ENCODE data around the gene LLGL2.
A peak's percentile ranks its signal among the peaks of the same experiment; 100 is the strongest.

Gene LLGL2

DNA sequence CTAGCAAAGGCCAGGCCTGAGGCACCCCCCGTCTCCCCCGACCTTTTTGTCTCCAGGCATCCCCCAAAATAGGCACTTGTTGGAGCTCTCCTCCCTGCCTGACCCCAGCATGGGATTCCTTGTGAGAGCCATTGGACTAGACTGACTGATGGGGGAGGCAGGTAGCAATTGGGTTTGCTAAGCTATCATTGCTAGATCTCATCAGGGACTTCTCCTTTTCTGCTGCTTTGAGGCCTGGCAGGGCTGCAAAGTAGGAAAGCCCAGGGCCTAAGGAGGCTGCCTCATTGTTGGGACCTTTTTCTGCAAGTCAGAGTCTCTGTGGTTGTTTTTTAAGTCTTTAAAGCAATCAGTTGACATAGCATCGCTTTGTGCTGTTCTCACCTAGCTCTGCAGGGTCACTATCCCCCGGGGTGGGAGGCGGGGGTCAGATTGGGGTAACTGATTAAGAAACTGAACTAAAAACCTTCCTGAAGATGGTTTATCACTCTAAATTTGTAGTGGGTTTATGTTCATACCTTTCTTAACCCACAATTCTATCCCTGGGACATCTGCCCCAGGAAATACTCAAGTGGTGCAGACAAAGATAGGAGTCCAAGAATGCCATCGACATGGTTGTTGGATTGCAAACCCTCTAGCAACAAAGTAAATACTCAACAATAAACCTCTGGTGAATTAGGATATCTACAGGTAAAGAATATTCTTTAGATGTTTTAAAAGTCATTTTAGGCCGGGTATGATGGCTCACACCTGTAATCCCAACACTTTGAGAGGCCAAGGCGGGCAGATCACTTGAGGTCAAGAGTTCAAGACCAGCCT lies 28.0 kb downstream of the LLGL2 start:
- ATAC-seq, result no peak

DNA sequence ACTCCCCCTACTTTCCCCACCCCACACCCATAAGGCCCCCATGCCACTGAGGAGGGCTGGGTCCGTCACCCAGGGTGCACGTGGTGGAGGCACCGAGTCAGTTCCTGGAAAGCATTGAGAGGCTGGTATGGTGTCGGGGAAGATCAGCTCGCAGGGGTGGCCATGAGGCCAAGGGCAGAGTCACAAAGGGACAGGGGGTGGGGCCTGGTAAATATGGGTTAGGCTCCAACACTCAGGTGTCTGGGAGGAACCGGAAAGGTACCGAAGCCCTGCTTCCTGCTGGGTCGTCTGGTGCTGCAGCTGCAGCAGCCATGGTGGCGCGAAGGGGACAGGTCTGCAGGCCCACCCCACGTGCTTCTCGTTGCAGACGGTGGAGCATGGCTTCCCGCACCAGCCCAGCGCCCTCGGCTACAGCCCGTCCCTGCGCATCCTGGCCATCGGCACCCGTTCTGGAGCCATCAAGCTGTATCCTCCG lies 30.2 kb downstream of the LLGL2 start:
- ATAC-seq, result no peak

- ATAC-seq, result no peak
Observed at GRCh38 chr17:75557075-75557851, 31.8 kb downstream of the LLGL2 start.

DNA sequence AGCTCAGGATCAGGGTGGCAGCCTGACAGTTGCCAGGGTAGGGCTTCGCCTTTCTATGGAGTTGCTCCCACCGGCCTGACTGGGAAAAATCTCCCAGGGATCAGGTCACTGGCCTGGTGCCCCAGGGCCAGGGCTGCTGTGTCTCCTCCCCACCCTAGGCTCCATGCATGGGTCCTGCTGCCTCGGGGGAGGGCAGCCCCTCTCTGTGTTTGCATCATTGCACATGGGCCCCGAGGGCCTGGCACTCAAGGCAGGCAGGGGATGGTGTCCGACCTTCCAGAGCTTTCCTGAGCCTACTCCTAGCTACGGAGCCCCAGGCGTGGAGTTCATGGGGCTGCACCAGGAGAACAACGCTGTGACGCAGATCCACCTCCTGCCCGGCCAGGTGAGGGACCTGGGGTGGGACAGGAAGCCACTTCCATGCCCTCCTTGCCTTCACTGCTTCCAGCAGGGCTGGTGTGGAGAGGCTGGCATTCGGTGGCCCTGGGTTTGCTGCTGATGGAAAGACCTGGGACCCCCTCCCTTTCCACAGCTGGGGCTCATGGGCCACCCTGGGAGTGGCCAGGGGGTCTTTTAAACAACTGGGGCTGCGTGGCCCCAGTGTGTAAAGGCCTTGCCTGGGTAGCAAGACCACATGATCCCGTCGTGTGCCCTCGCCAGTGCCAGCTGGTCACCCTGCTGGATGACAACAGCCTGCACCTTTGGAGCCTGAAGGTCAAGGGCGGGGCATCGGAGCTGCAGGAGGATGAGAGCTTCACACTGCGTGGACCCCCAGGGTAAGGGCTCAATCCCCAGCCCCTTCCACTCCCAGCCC lies 32.6 kb downstream of the LLGL2 start:
- no peak for ATAC-seq

DNA sequence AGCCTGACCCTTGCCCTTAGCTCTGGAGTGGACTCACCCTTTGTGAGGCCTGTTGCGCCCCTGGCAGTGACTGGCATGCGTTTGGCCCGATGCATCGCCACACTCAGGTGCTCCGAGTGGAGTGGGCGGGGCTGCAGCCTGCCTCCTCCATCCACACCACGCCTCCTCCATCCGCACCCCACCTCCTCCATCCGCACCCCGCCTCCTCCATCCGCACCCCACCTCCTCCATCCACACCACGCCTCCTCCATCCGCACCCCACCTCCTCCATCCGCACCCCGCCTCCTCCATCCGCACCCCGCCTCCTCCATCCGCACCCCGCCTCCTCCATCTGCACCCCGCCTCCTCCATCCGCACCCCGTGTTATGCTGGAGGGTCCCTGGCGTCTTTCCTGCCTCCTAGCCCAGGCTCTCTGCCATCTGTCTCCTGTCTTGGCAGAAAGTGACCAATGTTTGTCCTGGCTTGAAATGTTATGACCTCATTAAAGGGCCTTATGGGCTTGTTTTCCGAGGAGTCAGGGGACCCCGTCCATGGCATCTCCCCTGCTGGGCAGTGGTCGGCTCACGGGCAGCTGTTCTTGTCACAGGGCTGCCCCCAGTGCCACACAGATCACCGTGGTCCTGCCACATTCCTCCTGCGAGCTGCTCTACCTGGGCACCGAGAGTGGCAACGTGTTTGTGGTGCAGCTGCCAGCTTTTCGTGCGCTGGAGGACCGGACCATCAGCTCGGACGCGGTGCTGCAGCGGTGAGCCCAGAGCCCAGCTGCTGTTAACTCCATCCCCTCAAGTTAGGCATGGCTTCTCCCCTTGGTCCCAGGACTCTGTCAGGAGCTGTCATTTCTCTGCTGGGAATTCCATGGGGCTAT lies 33.4 kb downstream of the LLGL2 start:
- no peak for ATAC-seq

DNA sequence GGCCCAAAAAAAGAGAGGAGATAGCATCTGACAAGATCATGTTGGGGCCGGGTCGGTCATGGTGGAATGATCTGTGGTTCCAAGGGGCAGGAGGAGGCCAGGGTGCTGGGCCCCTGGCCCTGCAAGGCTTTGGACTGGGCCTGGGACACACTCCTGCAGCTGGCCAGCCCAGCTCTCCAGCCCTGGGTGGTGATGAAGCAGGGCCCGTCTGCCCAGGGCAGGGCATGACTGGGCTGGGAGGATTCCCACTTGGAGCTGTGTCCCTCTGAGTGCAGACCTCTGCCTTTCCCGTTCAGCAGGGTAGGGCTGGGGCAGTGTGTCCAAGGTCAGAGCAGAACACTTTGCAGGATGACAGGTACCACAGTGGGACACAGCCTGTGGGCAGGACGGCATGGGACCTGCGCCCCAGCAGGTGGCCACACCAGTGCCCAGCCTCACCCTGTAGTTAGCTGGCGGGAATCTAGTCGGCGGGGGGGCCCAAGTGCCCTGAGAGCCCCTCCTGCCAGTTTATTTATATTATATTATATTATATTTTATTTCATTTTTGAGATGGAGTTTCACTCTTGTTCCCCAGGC lies 34.5 kb downstream of the LLGL2 start:
- ATAC-seq, result no peak

- ATAC-seq, result no peak
Observed at GRCh38 chr17:75561927-75562603, 36.6 kb downstream of the LLGL2 start.

DNA sequence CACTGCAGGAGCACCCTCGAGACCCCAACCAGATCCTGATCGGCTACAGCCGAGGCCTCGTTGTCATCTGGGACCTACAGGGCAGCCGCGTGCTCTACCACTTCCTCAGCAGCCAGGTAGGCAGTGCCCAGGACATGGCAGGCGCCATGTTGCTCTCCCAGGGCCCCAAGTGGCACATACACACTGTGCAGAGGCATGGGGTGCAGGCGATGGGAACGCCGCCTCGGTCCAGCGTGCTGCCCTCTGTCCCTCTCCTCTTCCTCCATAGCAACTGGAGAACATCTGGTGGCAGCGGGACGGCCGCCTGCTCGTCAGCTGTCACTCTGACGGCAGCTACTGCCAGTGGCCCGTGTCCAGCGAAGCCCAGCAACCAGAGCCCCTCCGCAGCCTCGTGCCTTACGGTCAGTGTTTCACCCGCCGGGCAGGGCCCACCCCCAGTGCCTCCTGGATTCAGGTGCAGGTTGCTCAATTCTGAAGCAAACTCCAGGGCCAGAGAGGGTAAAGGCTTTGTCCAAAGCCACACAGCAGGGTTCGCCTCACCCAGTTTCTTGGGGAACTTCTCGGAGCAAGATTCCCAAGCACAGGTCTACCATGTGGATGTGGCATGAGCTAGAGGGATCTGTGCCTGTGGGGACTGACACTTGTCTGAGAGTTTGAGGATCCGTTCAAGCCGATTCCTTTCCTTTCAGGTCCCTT lies 37.7 kb downstream of the LLGL2 start:
- no peak for ATAC-seq

DNA sequence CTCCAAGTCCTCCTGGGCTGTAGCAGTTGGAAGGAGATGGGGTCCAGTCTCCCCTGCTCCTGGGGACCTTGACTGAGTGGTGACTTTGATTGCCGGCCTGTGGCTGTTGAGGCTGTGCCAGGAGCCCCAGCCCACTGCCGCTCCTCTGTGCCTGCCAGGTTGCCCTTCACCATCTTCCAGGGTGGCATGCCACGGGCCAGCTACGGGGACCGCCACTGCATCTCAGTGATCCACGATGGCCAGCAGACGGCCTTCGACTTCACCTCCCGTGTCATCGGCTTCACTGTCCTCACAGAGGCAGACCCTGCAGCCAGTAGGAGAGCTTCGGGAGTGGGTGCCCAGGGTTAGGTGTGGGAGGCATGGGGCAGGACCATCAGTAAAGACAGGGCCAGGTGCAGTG lies 38.7 kb downstream of the LLGL2 start:
- ATAC-seq, result no peak

DNA sequence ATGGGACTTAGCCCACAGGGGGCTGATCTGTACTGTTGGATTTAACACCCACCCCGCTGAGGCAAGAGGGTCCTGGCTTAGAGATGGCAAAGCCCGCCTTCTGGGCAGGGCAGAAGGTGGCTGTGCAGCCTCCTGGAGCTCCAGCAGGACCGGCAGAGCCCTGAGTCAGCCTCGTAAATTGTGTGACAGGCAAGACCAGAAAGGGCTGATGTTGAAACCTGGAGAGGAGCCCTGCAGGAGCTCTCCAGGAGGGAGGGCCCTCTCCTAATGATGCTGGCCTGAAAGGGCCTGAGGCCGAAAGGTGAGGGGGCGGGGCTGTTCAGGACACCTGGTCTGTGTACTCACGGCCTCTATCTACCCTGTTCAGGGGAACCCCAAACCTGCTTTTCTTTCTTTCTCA lies 39.6 kb downstream of the LLGL2 start:
- ATAC-seq, result no peak

GRCh38 chr17:75565618-75566017 lies 40.1 kb downstream of the LLGL2 start:
- no peak for ATAC-seq

GRCh38 chr17:75566416-75566815 lies 40.9 kb downstream of the LLGL2 start:
- ATAC-seq, result no peak

DNA sequence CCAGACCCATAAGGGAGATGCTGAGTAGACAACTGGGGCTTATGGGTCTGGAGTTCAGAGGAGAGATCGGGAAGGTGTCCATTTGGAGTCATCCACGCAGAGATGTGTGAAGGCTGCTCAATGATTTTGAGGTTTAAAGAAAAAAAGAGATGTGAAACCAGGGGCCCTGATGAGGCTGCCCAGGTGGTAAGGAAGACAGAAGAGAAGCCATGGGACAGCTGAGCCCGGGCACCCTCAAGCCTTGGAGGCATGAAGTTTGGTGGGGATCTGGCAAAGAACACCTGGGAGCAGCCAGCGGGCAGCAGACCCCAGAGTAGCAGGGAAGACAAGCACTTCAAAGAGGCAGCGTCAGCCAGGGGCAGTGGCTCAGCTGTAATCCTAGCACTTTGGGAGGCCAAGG lies 41.3 kb downstream of the LLGL2 start:
- no peak for ATAC-seq

- ATAC-seq, result no peak
Observed at GRCh38 chr17:75568412-75569255, 43.1 kb downstream of the LLGL2 start.

DNA sequence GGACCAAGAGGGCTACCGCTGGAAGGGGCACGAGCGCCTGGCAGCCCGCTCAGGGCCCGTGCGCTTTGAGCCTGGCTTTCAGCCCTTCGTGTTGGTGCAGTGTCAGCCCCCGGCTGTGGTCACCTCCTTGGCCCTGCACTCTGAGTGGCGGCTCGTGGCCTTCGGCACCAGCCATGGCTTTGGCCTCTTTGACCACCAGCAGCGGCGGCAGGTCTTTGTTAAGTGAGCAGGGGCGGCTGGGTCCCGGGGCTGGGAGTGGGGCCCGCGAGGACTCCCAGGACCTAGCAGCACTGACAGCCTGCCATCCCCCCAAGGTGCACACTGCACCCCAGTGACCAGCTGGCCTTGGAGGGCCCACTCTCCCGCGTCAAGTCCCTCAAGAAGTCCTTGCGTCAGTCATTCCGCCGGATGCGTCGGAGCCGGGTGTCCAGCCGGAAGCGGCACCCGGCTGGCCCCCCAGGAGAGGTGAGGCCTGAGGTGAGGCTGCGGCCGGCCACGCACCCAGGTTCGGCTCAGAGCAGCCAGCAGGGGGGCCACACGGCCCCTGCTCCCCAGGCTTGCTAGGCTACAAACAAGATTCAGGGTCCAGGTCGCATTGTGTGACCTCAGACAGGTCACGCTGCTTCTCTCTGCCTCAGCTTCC lies 44.7 kb downstream of the LLGL2 start:
- ATAC-seq, result no peak

DNA sequence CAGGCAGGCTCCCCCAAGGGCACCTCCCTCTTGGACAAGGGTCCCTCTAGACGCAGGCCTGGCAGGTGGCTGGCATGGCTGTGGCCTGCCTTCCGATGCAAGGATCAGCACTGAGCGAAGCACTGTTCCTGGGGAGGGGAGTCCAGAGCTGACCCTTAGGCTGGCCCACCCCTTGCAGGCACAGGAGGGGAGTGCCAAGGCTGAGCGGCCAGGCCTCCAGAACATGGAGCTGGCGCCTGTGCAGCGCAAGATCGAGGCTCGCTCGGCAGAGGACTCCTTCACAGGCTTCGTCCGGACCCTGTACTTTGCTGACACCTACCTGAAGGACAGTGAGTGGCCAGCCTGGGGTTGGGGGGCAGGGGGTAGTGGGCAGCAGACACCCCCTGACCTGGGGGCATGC lies 45.3 kb downstream of the LLGL2 start:
- ATAC-seq, result no peak

DNA sequence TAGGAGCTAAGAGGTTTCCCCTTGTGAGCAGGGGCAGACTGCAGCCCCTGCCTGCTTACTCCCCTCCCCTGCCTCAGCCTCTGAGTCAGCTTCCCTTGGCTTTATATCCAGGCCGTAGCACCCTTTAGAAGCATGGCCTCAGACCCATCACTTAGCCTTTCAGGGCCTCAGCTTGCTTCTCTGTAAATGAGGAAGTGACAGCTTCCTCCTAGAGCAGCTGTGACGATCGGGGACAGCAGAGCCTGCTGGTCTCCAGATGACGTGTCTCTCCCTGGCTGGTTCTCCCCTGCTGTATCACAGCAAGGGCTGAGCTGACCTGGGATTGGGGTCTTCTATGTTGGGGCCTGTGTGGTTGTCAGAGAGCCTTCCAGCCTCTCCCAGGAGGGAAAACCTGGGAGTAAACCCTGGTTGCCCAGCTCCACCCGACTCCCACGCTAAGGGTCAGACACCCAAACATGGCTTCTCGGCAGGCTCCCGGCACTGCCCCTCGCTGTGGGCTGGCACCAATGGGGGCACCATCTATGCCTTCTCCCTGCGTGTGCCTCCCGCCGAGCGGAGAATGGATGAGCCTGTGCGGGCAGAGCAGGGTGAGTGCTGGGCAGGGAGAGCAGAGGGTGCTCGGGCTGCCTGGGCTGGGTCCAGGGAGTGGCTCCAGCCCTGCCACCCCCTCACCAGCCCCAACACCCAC lies 45.8 kb downstream of the LLGL2 start:
- peak; percentile 51 to 59 for ATAC-seq

GRCh38 chr17:75571885-75572215 lies 46.4 kb downstream of the LLGL2 start:
- ATAC-seq, result no peak
